K562 (cell line): ENCODE results near the gene UROS. TPM values are rescaled to one million over a fixed set of nuclear protein-coding genes. Genes with fewer than 3 reads are reported as not detected.

Experiments
- ATAC-seq: fragments of 200-7000 bp; cut with Tn5 transposase; 3 replicates; pipeline ENCODE4 v1.9.1; 2020; ENCODE audit warnings: moderate library complexity
- BruUV-seq: library from RNA; stranded (reverse); fragments of 400-500 nt; replicated peaks from 2 replicates; lab custom pipeline; 2021; lab: Mats Ljungman, UMichigan
- CTCF ChIA-PET: fragments of 300-600 bp; formaldehyde crosslinking; extraction: SDS; loops from one replicate; lab custom pipeline; 2021; ENCODE audit warnings: low intra/inter-chr PET ratio; lab: Yijun Ruan, JAX
- POLR2A ChIA-PET: fragments of 300-600, 350-650 bp; sonication (Branson Sonifier 250); formaldehyde crosslinking; extraction: SDS; loops from one replicate; lab custom pipeline; 2021; ENCODE audit warnings: antibody characterized with exemption, inconsistent platforms; lab: Yijun Ruan, JAX
- DNase-seq, 4 experiments: peaks; one replicate each; pipeline versions ENCODE4 v3.0.0 to v3.0.0-alpha.2; 2011 to 2018; ENCODE audit warnings: low spot score in 3 of 4, mixed read lengths in 3 of 4; ENCODE audit errors: extremely low read depth in 1 of 4
- FAIRE-seq: peaks from 2 replicates; lab custom pipeline; 2011; peaks lifted over from hg19 to GRCh38; lab: Jason Lieb, UNC
- H2AFZ ChIP-seq: 2 replicates; pipeline ENCODE4 v1.6.0; 2011; ENCODE audit warnings: low read depth, low read length, control low read depth, inconsistent platforms
- H3K27ac ChIP-seq: fragments of 200-600 bp; 3 replicates; pipeline ENCODE4 v1.8.0; 2011; ENCODE audit warnings: low read depth, mild to moderate bottlenecking, control low read depth, inconsistent platforms, low read length, moderate library complexity, mixed read lengths; ENCODE audit errors: extremely low read depth
- H3K27me3 ChIP-seq, 2 experiments: fragments of 300-600 bp in 1 of 2; 2 replicates in 1 of 2; 3 replicates in 1 of 2; pipeline versions ENCODE4 v1.6.0 to v1.8.0; 2011; ENCODE audit warnings: inconsistent platforms in 2 of 2, low read length in 2 of 2, mild to moderate bottlenecking in 1 of 2, mixed read lengths in 1 of 2, moderate library complexity in 1 of 2; ENCODE audit not compliant: control insufficient read depth in 2 of 2, insufficient read depth in 2 of 2
- H3K36me3 ChIP-seq: fragments of 300-600 bp; 3 replicates; pipeline ENCODE4 v1.8.0; 2011; ENCODE audit warnings: mild to moderate bottlenecking, low read length, inconsistent platforms; ENCODE audit not compliant: control insufficient read depth, insufficient read depth
- H3K4me1 ChIP-seq, 2 experiments: fragments of 200-600 bp in 1 of 2; replicated peaks in 1 of 2; 2 replicates in 1 of 2; 3 replicates in 1 of 2; pipeline versions ENCODE4 v1.5.1 to v1.8.0; 2011; ENCODE audit warnings: inconsistent platforms in 2 of 2, low read length in 2 of 2, mild to moderate bottlenecking in 1 of 2, mixed read lengths in 1 of 2, moderate library complexity in 1 of 2; ENCODE audit not compliant: control insufficient read depth in 2 of 2, insufficient read depth in 2 of 2
- H3K4me2 ChIP-seq: 2 replicates; pipeline ENCODE4 v1.6.1; 2011; ENCODE audit warnings: low read length, control low read depth, inconsistent platforms, mixed read lengths; ENCODE audit not compliant: insufficient read depth
- H3K4me3 ChIP-seq: fragments of 200-600 bp; sonication (generic), shearing (Covaris generic); 2 replicates; pipeline ENCODE4 v1.5.1; 2016; ENCODE audit warnings: control low read depth, inconsistent platforms
- H3K79me2 ChIP-seq: fragments of 200-600 bp; 3 replicates; pipeline ENCODE4 v1.8.0; 2011; ENCODE audit warnings: low read length, inconsistent platforms; ENCODE audit not compliant: control insufficient read depth, insufficient read depth
- H3K9ac ChIP-seq, 2 experiments: 2 replicates each; pipeline versions ENCODE4 v1.6.0 to v1.6.1; 2011; ENCODE audit warnings: low read depth in 2 of 2, low read length in 2 of 2, control low read depth in 1 of 2, inconsistent platforms in 1 of 2, mild to moderate bottlenecking in 1 of 2, mixed read lengths in 1 of 2; ENCODE audit not compliant: insufficient read depth in 1 of 2
- H3K9me1 ChIP-seq: one replicate; pipeline ENCODE4 v1.6.0; 2011; ENCODE audit warnings: inconsistent platforms, mild to moderate bottlenecking, low read length, moderate library complexity; ENCODE audit not compliant: control insufficient read depth, insufficient read depth
- H3K9me3 ChIP-seq: replicated peaks from 2 replicates; pipeline ENCODE4 v1.5.1; 2011; ENCODE audit warnings: low read depth, low read length, inconsistent platforms; ENCODE audit not compliant: control insufficient read depth, insufficient read depth
- H4K20me1 ChIP-seq: replicated peaks from 2 replicates; pipeline ENCODE4 v1.6.1; 2011; ENCODE audit warnings: low read length, inconsistent platforms, mixed read lengths; ENCODE audit not compliant: control insufficient read depth, insufficient read depth
- CBFA2T2 ChIP-seq: fragments of 450-650 bp; conservative IDR thresholded peaks from 2 replicates; pipeline ENCODE4 v1.6.1; 2017; ENCODE audit warnings: mild to moderate bottlenecking
- CBFA2T3 ChIP-seq: fragments of 450-650 bp; IDR thresholded peaks from 2 replicates; pipeline ENCODE4 v1.6.1; 2017
- E2F1 ChIP-seq: sonication (generic); formaldehyde crosslinking; IDR thresholded peaks from 2 replicates; pipeline ENCODE4 v1.8.1; 2023; ENCODE audit warnings: mild to moderate bottlenecking, missing genetic modification reagents, moderate library complexity
- ERF ChIP-seq: fragments of 450-650 bp; formaldehyde crosslinking; IDR thresholded peaks from 2 replicates; pipeline ENCODE4 v1.4.0; 2020; ENCODE audit warnings: mild to moderate bottlenecking, mixed read lengths
- HINFP ChIP-seq: fragments of 450-650 bp; conservative IDR thresholded peaks from 2 replicates; pipeline ENCODE4 v1.6.1; 2016; ENCODE audit warnings: missing genetic modification characterization, low read depth, mild to moderate bottlenecking, control low read depth, missing compliant biosample characterization
- NCOR1 ChIP-seq: fragments of 450-650 bp; IDR thresholded peaks from 2 replicates; pipeline ENCODE4 v1.6.1; 2016; ENCODE audit warnings: mild to moderate bottlenecking, moderate library complexity
- NFIC ChIP-seq: fragments of 450-650 bp; IDR thresholded peaks from 2 replicates; pipeline ENCODE4 v1.6.1; 2017; ENCODE audit warnings: mild to moderate bottlenecking, inconsistent platforms
- TCF3 ChIP-seq: sonication (generic); formaldehyde crosslinking; IDR thresholded peaks from 2 replicates; pipeline ENCODE4 v1.4.0; 2020; ENCODE audit warnings: mild to moderate bottlenecking, missing genetic modification reagents
- TFAP4 ChIP-seq: sonication (generic); formaldehyde crosslinking; IDR thresholded peaks from 2 replicates; pipeline ENCODE4 v1.8.0; 2022; ENCODE audit warnings: missing genetic modification reagents, mild to moderate bottlenecking, moderate library complexity, borderline replicate concordance
- TRIM24 ChIP-seq, 2 experiments: fragments of 450-650 bp; IDR thresholded peaks; 2 replicates each; pipeline ENCODE4 v1.6.1; 2016
- ZNF146 ChIP-seq: IDR thresholded peaks from one replicate; pipeline ENCODE4 v1.6.1; 2018; ENCODE audit warnings: missing compliant biosample characterization; ENCODE audit not compliant: unreplicated experiment
- ZNF316 ChIP-seq: fragments of 450-650 bp; IDR thresholded peaks from 2 replicates; pipeline ENCODE4 v1.6.1; 2016
- WGBS: fragments of 100-300 bp; shearing (Covaris generic); methylation state at CpG from one replicate; pipeline ENCODE4 v1.1.6; 2016; ENCODE audit warnings: low coverage, mixed read lengths; ENCODE audit not compliant: insufficient coverage; ENCODE audit errors: missing lambda C conversion rate; 5-methylcytosine and 5-hydroxymethylcytosine counted together
- in situ Hi-C: fragments of 300-500 bp; cut with MboI; formaldehyde crosslinking; loops from 4 replicates; pipeline ENCODE4 v1.15.0; 2018; ENCODE audit warnings: inconsistent platforms, mixed read lengths
- intact Hi-C: fragments of 100-400 bp; cut with micrococcal nuclease; formaldehyde crosslinking; loops from 2 replicates; pipeline ENCODE4 v1.14.2; 2022
- polyA plus RNA-seq, 8 experiments: library from polyadenylated mRNA; depleted of rRNA in 4 of 8; stranded (reverse) in 5 of 8; unstranded in 3 of 8; fragments of >200 nt; fragmentation: Nextera tagmentation in 2 of 8; fragmentation: Illumina TruSeq in 1 of 8; extraction: Ambion mirVana in 2 of 8; extraction: Trizol in 1 of 8; gene quantifications; 2 replicates each; pipeline versions ENCODE4 v1.2.1 to v1.2.3, GENCODE V29; 2011 to 2014; ENCODE audit warnings: inconsistent platforms in 1 of 8, missing spikeins in 1 of 8
- total RNA-seq, 7 experiments: library from RNA; depleted of rRNA in 6 of 7; stranded (reverse); fragments of >200 nt in 6 of 7; fragmentation: Illumina TruSeq in 2 of 7; extraction: Trizol in 2 of 7; gene quantifications; 2 replicates each; pipeline versions ENCODE4 v1.2.1 to v1.2.3, GENCODE V29; 2011 to 2021; ENCODE audit warnings: low replicate concordance in 1 of 7

UROS gene
- total and polyA plus RNA-seq, 9 of the 15 experiments (the other 6 are each of a cell fraction or from before 2014, with no cell fraction given), result 6.4 to 39.1 (median 32.3) TPM

GRCh38 chr10:125799451-125800182 is 23.4 kb downstream of the UROS start:
- Histone ChIP-seq H3K4me1 (peaks cover 0 to 4% of the 10 kb centered on the region in 2 experiments; a peak in 2 of 5 replicates), H3K9ac (no peak overlapping the region), H3K4me3 (no peak overlapping the region), H3K36me3 (peaks cover 21% of the 10 kb centered on the region; the same call in 2 of the 3 replicates), H3K4me2 (no peak overlapping the region), H3K27ac (no peak overlapping the region; the same call in 2 of the 3 replicates), H3K9me3 (no peaks in the 10 kb centered on the region), H3K79me2 (no peaks in the 10 kb centered on the region), H3K9me1 (no peaks in the 10 kb centered on the region), H3K27me3 (no peaks in the 10 kb centered on the region), H2AFZ (no peak overlapping the region), H4K20me1 (no peaks in the 10 kb centered on the region; the same call in 1 of the 2 replicates)
- ChIA-PET CTCF (no interaction called here), POLR2A (interaction anchor here (2.5 kb wide), 1 partner anchor 11 kb away, joined by 9 read pairs; no protein-coding TSS in a partner anchor)
- in situ Hi-C loops, result no loop called here
- DNase-seq (peak; percentile 15 to 54 (median 27)), FAIRE-seq (peak; percentile 66), ATAC-seq (peak; percentile 69)
- peak; percentile 10; the same call in 1 of the 2 replicates for TF ChIP-seq NFIC
- TF ChIP-seq TRIM24 (IDR thresholded peaks at IDR 0.05), result peak in 1 of 2 experiments; percentile 20; a peak in 1 of 4 replicates
- no peak for TF ChIP-seq ERF (CRISPR knock-in tag)
- peak; percentile 42; the same call in 1 of the 2 replicates for TF ChIP-seq NCOR1
- no peak for TF ChIP-seq ZNF146
- peak; percentile 22; the same call in 1 of the 2 replicates for TF ChIP-seq ZNF316
- TF ChIP-seq HINFP (tag), result no peak
- peak; percentile 79 for TF ChIP-seq CBFA2T3
- peak; percentile 63 for TF ChIP-seq CBFA2T2
- peak; percentile 23; the same call in 1 of the 2 replicates for TF ChIP-seq TFAP4 (CRISPR knock-in tag)
- no peak for TF ChIP-seq E2F1 (CRISPR knock-in tag)
- TF ChIP-seq TCF3 (CRISPR knock-in tag), result peak; percentile 45; the same call in 1 of the 2 replicates
- 48% methylated on average over 8 of the region's 8 CpGs for WGBS
- intact Hi-C loops, result no loop called here
- BruUV-seq, result no TSS peak
